WTC11 (cell line): ENCODE data around the gene EIF4G3. TPM values are rescaled to one million over a fixed set of nuclear protein-coding genes. Genes with fewer than 3 reads are reported as not detected.

Experiments used
- ATAC-seq: fragments of 200-7000 bp; cut with Tn5 transposase; 2 replicates; pipeline ENCODE4 v1.10.0; 2021; ENCODE audit warnings: mild to moderate bottlenecking, moderate library complexity
- CTCF ChIA-PET: fragments of 300-600 bp; sonication (Branson Sonifier 250); formaldehyde crosslinking; loops from one replicate; lab custom pipeline; 2021; ENCODE audit warnings: antibody characterized with exemption; lab: Charles Lee
- POLR2A ChIA-PET: fragments of 350-600 bp; sonication (Branson Sonifier 250); formaldehyde crosslinking; loops from one replicate; lab custom pipeline; 2021; ENCODE audit warnings: antibody characterized with exemption; lab: Charles Lee
- DNase-seq: peaks from one replicate; pipeline ENCODE4 v3.0.0; 2021; ENCODE audit warnings: low spot score
- H3K27ac Mint-ChIP-seq: 2 replicates; pipeline ENCODE4 v1.8.0; 2021; ENCODE audit warnings: mixed read lengths
- H3K27me3 Mint-ChIP-seq: 2 replicates; pipeline ENCODE4 v1.8.0; 2021; ENCODE audit warnings: low read depth, mild to moderate bottlenecking, moderate library complexity, mixed read lengths
- H3K36me3 Mint-ChIP-seq: 2 replicates; pipeline ENCODE4 v1.8.0; 2021; ENCODE audit warnings: mixed read lengths
- H3K4me1 Mint-ChIP-seq: 2 replicates; pipeline ENCODE4 v1.8.0; 2022; ENCODE audit warnings: mixed read lengths
- H3K4me3 Mint-ChIP-seq: 2 replicates; pipeline ENCODE4 v1.8.0; 2021; ENCODE audit warnings: mild to moderate bottlenecking, moderate library complexity, mixed read lengths
- H3K9me3 Mint-ChIP-seq: 2 replicates; pipeline ENCODE4 v1.8.0; 2021; ENCODE audit warnings: mixed read lengths
- ATF2 ChIP-seq: sonication (generic); formaldehyde crosslinking; IDR thresholded peaks from 2 replicates; pipeline ENCODE4 v1.8.1; 2022; ENCODE audit warnings: low read depth, missing genetic modification reagents, borderline replicate concordance
- CBFB ChIP-seq: sonication (generic); formaldehyde crosslinking; IDR thresholded peaks from 2 replicates; pipeline ENCODE4 v1.8.1; 2022; ENCODE audit warnings: mild to moderate bottlenecking, low read depth, missing genetic modification reagents
- CDX4 ChIP-seq: fragments of 250-450 bp; sonication (Bioruptor Pico); IDR thresholded peaks from 2 replicates; pipeline ENCODE4 v1.9.0; 2021; ENCODE audit warnings: moderate library complexity, mild to moderate bottlenecking, inconsistent platforms, borderline replicate concordance
- FOXJ3 ChIP-seq: sonication (generic); formaldehyde crosslinking; IDR thresholded peaks from 2 replicates; pipeline ENCODE4 v1.9.0; 2021; ENCODE audit warnings: missing genetic modification reagents, mild to moderate bottlenecking, borderline replicate concordance
- KAT7 ChIP-seq: sonication (generic); formaldehyde crosslinking; IDR thresholded peaks from 2 replicates; pipeline ENCODE4 v1.8.1; 2023; ENCODE audit warnings: missing genetic modification reagents, mild to moderate bottlenecking, borderline replicate concordance
- TEAD1 ChIP-seq: sonication (generic); formaldehyde crosslinking; IDR thresholded peaks from 2 replicates; pipeline ENCODE4 v1.8.0; 2022; ENCODE audit warnings: mild to moderate bottlenecking, missing genetic modification reagents
- total RNA-seq: library from RNA; stranded (reverse); gene quantifications from 3 replicates; pipeline ENCODE4 v1.2.3, GENCODE V29; 2021
- TF ChIP-seq, protein P1 (sequence below): sonication (generic); formaldehyde crosslinking; IDR thresholded peaks from 2 replicates; pipeline ENCODE4 v1.8.1; 2022; ENCODE audit warnings: mild to moderate bottlenecking, moderate library complexity, missing genetic modification reagents
- TF ChIP-seq, protein P2 (sequence below): fragments of 250-450 bp; sonication (Bioruptor Pico); conservative IDR thresholded peaks from 2 replicates; pipeline ENCODE4 v1.9.0; 2021; ENCODE audit warnings: mild to moderate bottlenecking
- TF ChIP-seq, protein P3 (sequence below): sonication (generic); formaldehyde crosslinking; IDR thresholded peaks from 2 replicates; pipeline ENCODE4 v1.8.1; 2023; ENCODE audit warnings: mild to moderate bottlenecking, missing genetic modification reagents
- TF ChIP-seq, protein P4 (sequence below): fragments of 250-450 bp; sonication (Bioruptor Pico); IDR thresholded peaks from 2 replicates; pipeline ENCODE4 v1.8.0; 2021; ENCODE audit warnings: mild to moderate bottlenecking
- TF ChIP-seq, protein P5 (sequence below): fragments of 250-450 bp; sonication (Bioruptor Pico); IDR thresholded peaks from 2 replicates; pipeline ENCODE4 v1.9.0; 2021; ENCODE audit warnings: mild to moderate bottlenecking

The EIF4G3 gene
- total RNA-seq, 1 experiment from 2014 or later = 77.7 TPM

DNA sequence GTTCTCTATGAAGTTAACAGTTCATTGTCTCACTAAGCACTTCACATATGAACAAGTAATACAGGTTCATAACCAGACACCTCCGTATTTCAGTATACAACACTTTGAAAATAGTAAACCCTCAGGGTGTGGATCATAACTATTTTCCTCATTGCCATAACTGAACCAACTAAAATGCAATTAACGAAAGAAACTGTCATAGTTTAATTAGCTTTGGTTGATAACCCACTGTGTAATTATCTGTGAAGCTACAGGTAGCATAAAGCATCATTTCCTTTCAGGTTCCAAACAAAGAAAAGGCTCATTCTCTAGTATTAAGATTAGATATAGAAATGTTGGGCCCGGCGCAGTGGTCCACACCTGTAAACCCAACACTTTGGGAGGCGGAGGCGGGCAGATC lies 58.5 kb downstream of the EIF4G3 start (continued):
- TF ChIP-seq, protein P1, sequence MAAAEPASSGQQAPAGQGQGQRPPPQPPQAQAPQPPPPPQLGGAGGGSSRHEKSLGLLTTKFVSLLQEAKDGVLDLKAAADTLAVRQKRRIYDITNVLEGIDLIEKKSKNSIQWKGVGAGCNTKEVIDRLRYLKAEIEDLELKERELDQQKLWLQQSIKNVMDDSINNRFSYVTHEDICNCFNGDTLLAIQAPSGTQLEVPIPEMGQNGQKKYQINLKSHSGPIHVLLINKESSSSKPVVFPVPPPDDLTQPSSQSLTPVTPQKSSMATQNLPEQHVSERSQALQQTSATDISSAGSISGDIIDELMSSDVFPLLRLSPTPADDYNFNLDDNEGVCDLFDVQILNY (CRISPR knock-in tag) = no peak

GRCh38 chr1:21117597-21118001 lies 59.1 kb downstream of the EIF4G3 start:
- TF ChIP-seq, protein P2, sequence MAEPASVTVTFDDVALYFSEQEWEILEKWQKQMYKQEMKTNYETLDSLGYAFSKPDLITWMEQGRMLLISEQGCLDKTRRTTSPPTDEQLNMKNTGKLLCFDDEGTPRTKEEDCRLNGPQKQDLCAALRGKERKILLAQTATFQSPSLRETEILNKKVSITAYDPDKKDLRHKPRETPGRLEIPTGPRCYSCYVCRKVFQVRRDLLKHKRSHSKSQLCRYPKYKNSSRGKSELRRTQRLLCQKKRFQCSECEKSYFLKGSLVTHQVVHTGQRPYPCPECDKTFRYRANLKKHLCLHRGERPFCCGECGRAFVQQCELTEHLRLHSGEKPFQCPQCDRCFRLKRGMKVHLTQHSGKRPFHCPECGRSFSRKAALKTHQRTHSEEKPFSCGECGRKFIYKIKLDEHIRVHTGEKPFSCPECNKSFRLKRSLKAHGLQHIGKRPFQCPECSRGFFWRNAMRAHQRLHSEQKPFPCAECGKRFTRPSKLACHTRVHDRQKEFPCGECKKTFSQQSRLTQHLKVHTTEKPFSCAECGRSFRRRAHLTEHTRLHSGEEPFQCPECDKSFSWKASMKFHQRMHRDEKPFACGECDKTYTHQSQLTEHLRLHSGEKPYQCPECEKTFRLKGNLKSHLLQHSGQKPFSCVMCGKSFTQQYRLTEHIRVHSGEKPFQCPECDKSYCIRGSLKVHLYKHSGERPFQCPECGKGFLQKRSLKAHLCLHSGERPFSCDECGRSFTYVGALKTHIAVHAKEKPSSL = no peak
- TF ChIP-seq, protein P3, sequence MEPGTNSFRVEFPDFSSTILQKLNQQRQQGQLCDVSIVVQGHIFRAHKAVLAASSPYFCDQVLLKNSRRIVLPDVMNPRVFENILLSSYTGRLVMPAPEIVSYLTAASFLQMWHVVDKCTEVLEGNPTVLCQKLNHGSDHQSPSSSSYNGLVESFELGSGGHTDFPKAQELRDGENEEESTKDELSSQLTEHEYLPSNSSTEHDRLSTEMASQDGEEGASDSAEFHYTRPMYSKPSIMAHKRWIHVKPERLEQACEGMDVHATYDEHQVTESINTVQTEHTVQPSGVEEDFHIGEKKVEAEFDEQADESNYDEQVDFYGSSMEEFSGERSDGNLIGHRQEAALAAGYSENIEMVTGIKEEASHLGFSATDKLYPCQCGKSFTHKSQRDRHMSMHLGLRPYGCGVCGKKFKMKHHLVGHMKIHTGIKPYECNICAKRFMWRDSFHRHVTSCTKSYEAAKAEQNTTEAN (CRISPR knock-in tag) = no peak
- H3K27ac Mint-ChIP-seq = no peak overlapping the region
- DNase-seq = no peak
- H3K27me3 Mint-ChIP-seq = no peaks in the 10 kb centered on the region
- ChIA-PET CTCF (no interaction called here), POLR2A (interaction anchor here (0.6 kb wide), 1 partner anchor 273 kb away, joined by 6 read pairs; no protein-coding TSS in a partner anchor)
- peaks cover 12% of the 10 kb centered on the region for H3K4me1 Mint-ChIP-seq
- no peak overlapping the region for H3K4me3 Mint-ChIP-seq
- H3K9me3 Mint-ChIP-seq = no peaks in the 10 kb centered on the region
- ATAC-seq = no peak
- peaks cover 5% of the 10 kb centered on the region for H3K36me3 Mint-ChIP-seq

DNA sequence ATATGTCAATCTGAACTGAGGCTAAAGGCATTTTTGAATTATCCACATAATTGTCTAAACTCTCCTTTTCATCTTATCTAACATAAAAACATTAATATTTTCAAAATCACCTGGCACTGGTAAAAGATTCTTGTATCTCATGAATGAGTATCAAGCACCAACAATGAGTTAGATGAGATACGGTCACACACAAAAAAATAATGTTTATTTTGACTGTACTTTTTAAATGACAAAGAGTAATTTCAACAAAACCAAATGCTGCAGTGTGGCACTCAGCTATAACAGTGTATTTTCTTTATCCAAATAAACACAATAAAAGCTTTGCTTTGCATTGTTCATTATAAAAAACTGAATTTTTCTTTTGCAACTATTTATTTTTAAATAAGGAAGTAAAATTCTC lies 59.5 kb downstream of the EIF4G3 start:
- peaks cover 5% of the 10 kb centered on the region for H3K36me3 Mint-ChIP-seq
- no peak for TF ChIP-seq CBFB
- TF ChIP-seq, protein P4, sequence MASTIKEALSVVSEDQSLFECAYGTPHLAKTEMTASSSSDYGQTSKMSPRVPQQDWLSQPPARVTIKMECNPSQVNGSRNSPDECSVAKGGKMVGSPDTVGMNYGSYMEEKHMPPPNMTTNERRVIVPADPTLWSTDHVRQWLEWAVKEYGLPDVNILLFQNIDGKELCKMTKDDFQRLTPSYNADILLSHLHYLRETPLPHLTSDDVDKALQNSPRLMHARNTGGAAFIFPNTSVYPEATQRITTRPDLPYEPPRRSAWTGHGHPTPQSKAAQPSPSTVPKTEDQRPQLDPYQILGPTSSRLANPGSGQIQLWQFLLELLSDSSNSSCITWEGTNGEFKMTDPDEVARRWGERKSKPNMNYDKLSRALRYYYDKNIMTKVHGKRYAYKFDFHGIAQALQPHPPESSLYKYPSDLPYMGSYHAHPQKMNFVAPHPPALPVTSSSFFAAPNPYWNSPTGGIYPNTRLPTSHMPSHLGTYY (CRISPR knock-in tag) = no peak
- no peak for TF ChIP-seq FOXJ3 (CRISPR knock-in tag)
- TF ChIP-seq, protein P5, sequence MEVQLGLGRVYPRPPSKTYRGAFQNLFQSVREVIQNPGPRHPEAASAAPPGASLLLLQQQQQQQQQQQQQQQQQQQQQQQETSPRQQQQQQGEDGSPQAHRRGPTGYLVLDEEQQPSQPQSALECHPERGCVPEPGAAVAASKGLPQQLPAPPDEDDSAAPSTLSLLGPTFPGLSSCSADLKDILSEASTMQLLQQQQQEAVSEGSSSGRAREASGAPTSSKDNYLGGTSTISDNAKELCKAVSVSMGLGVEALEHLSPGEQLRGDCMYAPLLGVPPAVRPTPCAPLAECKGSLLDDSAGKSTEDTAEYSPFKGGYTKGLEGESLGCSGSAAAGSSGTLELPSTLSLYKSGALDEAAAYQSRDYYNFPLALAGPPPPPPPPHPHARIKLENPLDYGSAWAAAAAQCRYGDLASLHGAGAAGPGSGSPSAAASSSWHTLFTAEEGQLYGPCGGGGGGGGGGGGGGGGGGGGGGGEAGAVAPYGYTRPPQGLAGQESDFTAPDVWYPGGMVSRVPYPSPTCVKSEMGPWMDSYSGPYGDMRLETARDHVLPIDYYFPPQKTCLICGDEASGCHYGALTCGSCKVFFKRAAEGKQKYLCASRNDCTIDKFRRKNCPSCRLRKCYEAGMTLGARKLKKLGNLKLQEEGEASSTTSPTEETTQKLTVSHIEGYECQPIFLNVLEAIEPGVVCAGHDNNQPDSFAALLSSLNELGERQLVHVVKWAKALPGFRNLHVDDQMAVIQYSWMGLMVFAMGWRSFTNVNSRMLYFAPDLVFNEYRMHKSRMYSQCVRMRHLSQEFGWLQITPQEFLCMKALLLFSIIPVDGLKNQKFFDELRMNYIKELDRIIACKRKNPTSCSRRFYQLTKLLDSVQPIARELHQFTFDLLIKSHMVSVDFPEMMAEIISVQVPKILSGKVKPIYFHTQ = no peak
- no peak for TF ChIP-seq CDX4 (CRISPR knock-in tag)
- no peak for TF ChIP-seq ATF2
- no peak for TF ChIP-seq KAT7 (CRISPR knock-in tag)
- no peak for TF ChIP-seq TEAD1 (CRISPR knock-in tag)
- TF ChIP-seq, all 79 proteins: peak for 0
- ATAC-seq = no peak
- Mint-ChIP-seq H3K27me3 (no peaks in the 10 kb centered on the region), H3K4me3 (no peak overlapping the region), H3K9me3 (no peaks in the 10 kb centered on the region), H3K4me1 (peaks cover 11% of the 10 kb centered on the region), H3K27ac (no peak overlapping the region)
- DNase-seq = no peak
- CTCF ChIA-PET = no interaction called here
- POLR2A ChIA-PET = interaction anchor here (0.6 to 0.7 kb wide), 2 partner anchors 11 to 308 kb away, joined by 3 read pairs; no protein-coding TSS in a partner anchor
